ENCODE results near the gene CTNNA3.

The CTNNA3 gene

GRCh38 chr10:66882271-66882670, 813.7 kb downstream of the CTNNA3 start:
- no peaks in the 10 kb centered on the region for H3K36me3 ChIP-seq (ENCODE audit: control insufficient read depth in 2 of 2, insufficient read depth in 2 of 2, low read length in 2 of 2)
- no peak overlapping the region for H3K27ac ChIP-seq (ENCODE audit: low read depth in 2 of 2, low read length in 2 of 2)
- H3K9me3 ChIP-seq (ENCODE audit: control insufficient read depth in 2 of 2, low read length in 2 of 2): no peaks in the 10 kb centered on the region
- H3K27me3 ChIP-seq (ENCODE audit: control insufficient read depth in 2 of 2, insufficient read depth in 2 of 2, low read length in 2 of 2): no peaks in the 10 kb centered on the region
- no peaks in the 10 kb centered on the region for H3K4me1 ChIP-seq (ENCODE audit: control insufficient read depth in 2 of 2, insufficient read depth in 2 of 2, low read length in 2 of 2)
- H3K9ac ChIP-seq (ENCODE audit: low read depth in 1 of 2, low read length in 2 of 2): no peak overlapping the region
- H3K4me3 ChIP-seq (ENCODE audit: low read length in 2 of 2): no peak overlapping the region

DNA sequence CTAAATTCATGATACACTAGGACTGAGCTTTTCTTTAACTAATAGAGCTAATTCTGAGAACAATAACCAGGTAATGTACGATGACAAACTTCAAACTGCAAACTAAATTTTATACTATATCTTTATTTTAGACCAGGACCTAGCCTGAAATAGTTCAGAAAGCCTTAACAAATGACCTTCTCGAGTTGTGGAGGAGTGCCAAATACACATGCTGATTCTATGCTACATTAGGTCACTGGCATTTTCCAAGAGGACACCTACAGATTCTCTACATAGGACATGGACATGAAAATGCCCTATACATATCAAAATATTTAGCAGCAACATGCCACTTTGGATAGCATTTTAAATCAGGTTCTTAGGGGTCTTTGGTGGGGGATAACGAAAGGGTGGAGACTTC, 814.2 kb downstream of the CTNNA3 start:
- H3K27me3 ChIP-seq (ENCODE audit: control insufficient read depth in 2 of 2, insufficient read depth in 2 of 2, low read length in 2 of 2): no peaks in the 10 kb centered on the region
- no peak overlapping the region for H3K9ac ChIP-seq (ENCODE audit: low read depth in 1 of 2, low read length in 2 of 2)
- H3K36me3 ChIP-seq (ENCODE audit: control insufficient read depth in 2 of 2, insufficient read depth in 2 of 2, low read length in 2 of 2): no peaks in the 10 kb centered on the region
- H3K27ac ChIP-seq (ENCODE audit: low read depth in 2 of 2, low read length in 2 of 2): no peak overlapping the region
- H3K4me1 ChIP-seq (ENCODE audit: control insufficient read depth in 2 of 2, insufficient read depth in 2 of 2, low read length in 2 of 2): peaks cover 0 to 2% of the 10 kb centered on the region in 2 donors
- no peaks in the 10 kb centered on the region for H3K9me3 ChIP-seq (ENCODE audit: control insufficient read depth in 2 of 2, low read length in 2 of 2)
- H3K4me3 ChIP-seq (ENCODE audit: low read length in 2 of 2): no peak overlapping the region

GRCh38 chr10:66880826-66881225, 815.2 kb downstream of the CTNNA3 start:
- Histone ChIP-seq H3K36me3 (ENCODE audit: control insufficient read depth in 2 of 2, insufficient read depth in 2 of 2, low read length in 2 of 2) (no peaks in the 10 kb centered on the region), H3K4me1 (ENCODE audit: control insufficient read depth in 2 of 2, insufficient read depth in 2 of 2, low read length in 2 of 2) (peaks cover 0 to 3% of the 10 kb centered on the region in 2 donors), H3K9ac (ENCODE audit: low read depth in 1 of 2, low read length in 2 of 2) (no peak overlapping the region), H3K27me3 (ENCODE audit: control insufficient read depth in 2 of 2, insufficient read depth in 2 of 2, low read length in 2 of 2) (no peaks in the 10 kb centered on the region), H3K4me3 (ENCODE audit: low read length in 2 of 2) (no peak overlapping the region), H3K9me3 (ENCODE audit: control insufficient read depth in 2 of 2, low read length in 2 of 2) (no peaks in the 10 kb centered on the region), H3K27ac (ENCODE audit: low read depth in 2 of 2, low read length in 2 of 2) (no peak overlapping the region)

DNA sequence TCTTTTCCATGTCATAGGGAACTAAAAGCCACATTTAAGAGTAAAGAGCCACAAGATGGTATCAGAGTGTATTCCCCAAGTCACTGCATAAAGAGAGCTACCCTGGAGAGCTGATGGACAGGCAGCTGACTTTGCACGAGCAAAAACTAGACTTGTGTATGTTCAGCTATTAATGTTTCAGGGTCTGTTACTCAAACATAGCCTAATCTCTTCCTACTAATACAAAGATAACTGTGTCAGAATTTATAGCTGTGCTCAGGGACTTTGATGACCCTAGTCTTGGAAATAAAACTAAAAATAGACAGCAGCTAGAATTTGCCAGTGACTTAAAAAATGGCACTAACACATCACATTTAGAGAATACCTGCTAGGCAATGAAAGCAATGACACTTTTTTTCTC, 815.7 kb downstream of the CTNNA3 start:
- H3K9ac ChIP-seq (ENCODE audit: low read depth in 1 of 2, low read length in 2 of 2): no peak overlapping the region
- no peaks in the 10 kb centered on the region for H3K36me3 ChIP-seq (ENCODE audit: control insufficient read depth in 2 of 2, insufficient read depth in 2 of 2, low read length in 2 of 2)
- no peaks in the 10 kb centered on the region for H3K9me3 ChIP-seq (ENCODE audit: control insufficient read depth in 2 of 2, low read length in 2 of 2)
- no peak overlapping the region for H3K27ac ChIP-seq (ENCODE audit: low read depth in 2 of 2, low read length in 2 of 2)
- no peaks in the 10 kb centered on the region for H3K27me3 ChIP-seq (ENCODE audit: control insufficient read depth in 2 of 2, insufficient read depth in 2 of 2, low read length in 2 of 2)
- H3K4me1 ChIP-seq (ENCODE audit: control insufficient read depth in 2 of 2, insufficient read depth in 2 of 2, low read length in 2 of 2): peaks cover 0 to 3% of the 10 kb centered on the region in 2 donors
- H3K4me3 ChIP-seq (ENCODE audit: low read length in 2 of 2): no peak overlapping the region

GRCh38 chr10:66877361-66877760, 818.6 kb downstream of the CTNNA3 start:
- H3K27me3 ChIP-seq (ENCODE audit: control insufficient read depth in 2 of 2, insufficient read depth in 2 of 2, low read length in 2 of 2): no peaks in the 10 kb centered on the region
- H3K4me3 ChIP-seq (ENCODE audit: low read length in 2 of 2): no peak overlapping the region
- no peaks in the 10 kb centered on the region for H3K36me3 ChIP-seq (ENCODE audit: control insufficient read depth in 2 of 2, insufficient read depth in 2 of 2, low read length in 2 of 2)
- no peaks in the 10 kb centered on the region for H3K9me3 ChIP-seq (ENCODE audit: control insufficient read depth in 2 of 2, low read length in 2 of 2)
- H3K9ac ChIP-seq (ENCODE audit: low read depth in 1 of 2, low read length in 2 of 2): no peak overlapping the region
- no peak overlapping the region for H3K27ac ChIP-seq (ENCODE audit: low read depth in 2 of 2, low read length in 2 of 2)
- H3K4me1 ChIP-seq (ENCODE audit: control insufficient read depth in 2 of 2, insufficient read depth in 2 of 2, low read length in 2 of 2): peaks cover 0 to 3% of the 10 kb centered on the region in 2 donors

- no peak overlapping the region for H3K4me3 ChIP-seq (ENCODE audit: low read length in 2 of 2)
- no peaks in the 10 kb centered on the region for H3K36me3 ChIP-seq (ENCODE audit: control insufficient read depth in 2 of 2, insufficient read depth in 2 of 2, low read length in 2 of 2)
- no peaks in the 10 kb centered on the region for H3K4me1 ChIP-seq (ENCODE audit: control insufficient read depth in 2 of 2, insufficient read depth in 2 of 2, low read length in 2 of 2)
- no peak overlapping the region for H3K27ac ChIP-seq (ENCODE audit: low read depth in 2 of 2, low read length in 2 of 2)
- no peaks in the 10 kb centered on the region for H3K9me3 ChIP-seq (ENCODE audit: control insufficient read depth in 2 of 2, low read length in 2 of 2)
- H3K27me3 ChIP-seq (ENCODE audit: control insufficient read depth in 2 of 2, insufficient read depth in 2 of 2, low read length in 2 of 2): no peaks in the 10 kb centered on the region
- H3K9ac ChIP-seq (ENCODE audit: low read depth in 1 of 2, low read length in 2 of 2): no peak overlapping the region
These were observed 826.4 kb downstream of the CTNNA3 start for GRCh38 chr10:66869635-66870034.

DNA sequence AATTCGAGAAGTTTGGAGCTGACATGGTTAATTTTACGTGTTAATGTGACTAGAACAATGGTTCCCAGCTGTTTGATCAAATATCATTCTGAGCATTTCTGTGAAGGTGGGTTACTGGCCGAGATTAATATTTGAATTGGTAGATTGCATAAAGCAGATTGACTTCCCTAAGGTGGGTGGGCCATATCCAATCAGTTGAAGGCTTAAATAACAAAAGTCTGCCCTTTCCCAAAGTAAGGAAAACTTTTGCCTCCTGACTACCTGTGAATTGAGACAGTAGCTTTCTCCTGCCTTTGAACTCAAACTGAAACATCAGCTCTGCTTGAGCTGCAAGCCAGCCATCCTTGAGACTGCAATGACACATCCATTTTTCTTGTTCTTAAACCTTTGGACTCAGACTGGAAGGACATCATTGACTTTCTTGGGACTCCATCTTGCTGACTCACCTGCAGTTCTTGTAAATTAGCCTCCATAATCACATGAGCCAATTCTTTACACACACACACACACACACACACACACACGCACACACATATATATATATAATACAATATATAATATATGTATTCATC, 833.2 kb downstream of the CTNNA3 start:
- H3K9me3 ChIP-seq (ENCODE audit: control insufficient read depth in 2 of 2, low read length in 2 of 2): no peaks in the 10 kb centered on the region
- H3K27ac ChIP-seq (ENCODE audit: low read depth in 2 of 2, low read length in 2 of 2): no peak overlapping the region
- H3K4me3 ChIP-seq (ENCODE audit: low read length in 2 of 2): no peak overlapping the region
- no peaks in the 10 kb centered on the region for H3K36me3 ChIP-seq (ENCODE audit: control insufficient read depth in 2 of 2, insufficient read depth in 2 of 2, low read length in 2 of 2)
- H3K4me1 ChIP-seq (ENCODE audit: control insufficient read depth in 2 of 2, insufficient read depth in 2 of 2, low read length in 2 of 2): no peaks in the 10 kb centered on the region
- H3K27me3 ChIP-seq (ENCODE audit: control insufficient read depth in 2 of 2, insufficient read depth in 2 of 2, low read length in 2 of 2): no peaks in the 10 kb centered on the region
- no peak overlapping the region for H3K9ac ChIP-seq (ENCODE audit: low read depth in 1 of 2, low read length in 2 of 2)

GRCh38 chr10:66860376-66860945, 835.5 kb downstream of the CTNNA3 start:
- Histone ChIP-seq H3K36me3 (ENCODE audit: control insufficient read depth in 2 of 2, insufficient read depth in 2 of 2, low read length in 2 of 2) (no peaks in the 10 kb centered on the region), H3K4me1 (ENCODE audit: control insufficient read depth in 2 of 2, insufficient read depth in 2 of 2, low read length in 2 of 2) (no peaks in the 10 kb centered on the region), H3K4me3 (ENCODE audit: low read length in 2 of 2) (no peak overlapping the region), H3K9me3 (ENCODE audit: control insufficient read depth in 2 of 2, low read length in 2 of 2) (no peaks in the 10 kb centered on the region), H3K9ac (ENCODE audit: low read depth in 1 of 2, low read length in 2 of 2) (no peak overlapping the region), H3K27me3 (ENCODE audit: control insufficient read depth in 2 of 2, insufficient read depth in 2 of 2, low read length in 2 of 2) (no peaks in the 10 kb centered on the region), H3K27ac (ENCODE audit: low read depth in 2 of 2, low read length in 2 of 2) (no peak overlapping the region)

DNA sequence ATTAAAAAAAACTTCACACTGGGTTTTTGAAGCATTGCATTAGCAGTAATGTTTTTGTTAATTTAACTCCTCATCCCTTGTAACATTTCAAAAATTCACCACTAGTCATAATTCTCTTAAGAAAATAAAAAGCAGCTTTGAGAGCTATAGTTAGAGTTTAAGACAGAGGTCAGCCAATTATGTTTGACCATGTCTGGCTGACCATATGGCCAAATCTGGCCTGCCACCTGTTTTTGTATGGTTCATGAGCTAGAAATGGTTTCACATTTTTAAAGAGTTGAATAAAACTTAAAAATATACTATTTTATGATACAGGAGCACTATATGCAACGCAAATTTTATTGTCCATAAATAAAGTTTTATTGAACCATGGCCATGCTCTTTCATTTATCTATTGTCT, 843.2 kb downstream of the CTNNA3 start:
- no peak overlapping the region for H3K4me3 ChIP-seq (ENCODE audit: low read length in 2 of 2)
- H3K4me1 ChIP-seq (ENCODE audit: control insufficient read depth in 2 of 2, insufficient read depth in 2 of 2, low read length in 2 of 2): no peaks in the 10 kb centered on the region
- no peak overlapping the region for H3K9ac ChIP-seq (ENCODE audit: low read depth in 1 of 2, low read length in 2 of 2)
- H3K27me3 ChIP-seq (ENCODE audit: control insufficient read depth in 2 of 2, insufficient read depth in 2 of 2, low read length in 2 of 2): no peaks in the 10 kb centered on the region
- H3K27ac ChIP-seq (ENCODE audit: low read depth in 2 of 2, low read length in 2 of 2): no peak overlapping the region
- H3K9me3 ChIP-seq (ENCODE audit: control insufficient read depth in 2 of 2, low read length in 2 of 2): no peaks in the 10 kb centered on the region
- H3K36me3 ChIP-seq (ENCODE audit: control insufficient read depth in 2 of 2, insufficient read depth in 2 of 2, low read length in 2 of 2): no peaks in the 10 kb centered on the region

DNA sequence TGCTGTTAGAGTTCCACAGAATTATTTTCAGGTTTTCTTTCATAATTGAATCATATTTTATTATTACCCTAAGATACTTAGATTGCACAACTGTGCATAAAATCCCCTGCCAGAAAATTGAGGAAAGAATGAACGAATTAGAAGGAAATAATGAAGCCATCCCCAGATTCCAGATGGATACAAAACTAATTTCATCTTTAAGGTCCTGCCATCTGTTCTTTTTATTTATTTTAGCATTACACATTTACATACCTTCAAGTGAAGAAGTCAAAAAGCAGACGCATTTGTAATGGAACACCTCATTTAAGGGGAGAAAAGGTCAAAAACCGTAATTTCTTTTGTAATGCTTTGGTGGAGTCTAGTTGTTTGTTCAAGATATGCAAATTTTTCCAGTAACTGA, 847.1 kb downstream of the CTNNA3 start:
- H3K9ac ChIP-seq (ENCODE audit: low read depth in 1 of 2, low read length in 2 of 2): no peak overlapping the region
- H3K36me3 ChIP-seq (ENCODE audit: control insufficient read depth in 2 of 2, insufficient read depth in 2 of 2, low read length in 2 of 2): no peaks in the 10 kb centered on the region
- H3K4me3 ChIP-seq (ENCODE audit: low read length in 2 of 2): no peak overlapping the region
- H3K27ac ChIP-seq (ENCODE audit: low read depth in 2 of 2, low read length in 2 of 2): no peak overlapping the region
- no peaks in the 10 kb centered on the region for H3K27me3 ChIP-seq (ENCODE audit: control insufficient read depth in 2 of 2, insufficient read depth in 2 of 2, low read length in 2 of 2)
- H3K9me3 ChIP-seq (ENCODE audit: control insufficient read depth in 2 of 2, low read length in 2 of 2): no peaks in the 10 kb centered on the region
- H3K4me1 ChIP-seq (ENCODE audit: control insufficient read depth in 2 of 2, insufficient read depth in 2 of 2, low read length in 2 of 2): no peaks in the 10 kb centered on the region
